HEK293 (cell line): Measurements from ENCODE around the gene ARHGAP24.

Source experiments
- CTCF ChIA-PET: fragments of 350-600 bp; formaldehyde crosslinking; extraction: SDS; loops from one replicate; lab custom pipeline; 2021; ENCODE audit warnings: antibody characterized with exemption; lab: Yijun Ruan, JAX
- POLR2A ChIA-PET: fragments of 300-600 bp; formaldehyde crosslinking; extraction: SDS; loops from one replicate; lab custom pipeline; 2020; ENCODE audit warnings: antibody characterized with exemption, inconsistent platforms; lab: Yijun Ruan, JAX
- H3K27ac ChIP-seq: fragments of 200-500 bp; sonication (Bioruptor generic); 2 replicates; pipeline ENCODE4 v1.5.1; 2014; ENCODE audit warnings: low read depth, low read length, control low read depth, inconsistent platforms; ENCODE audit errors: extremely low read depth
- H3K36me3 ChIP-seq, 2 experiments: fragments of 200-500 bp in 1 of 2; sonication (Bioruptor generic) in 1 of 2; 1 replicate in 1 of 2; 2 replicates in 1 of 2; pipeline ENCODE4 v1.5.1; 2014 to 2017; ENCODE audit warnings: inconsistent platforms in 2 of 2, low read length in 2 of 2; ENCODE audit not compliant: control insufficient read depth in 2 of 2, insufficient read depth in 1 of 2
- H3K4me1 ChIP-seq: fragments of 200-500 bp; sonication (Bioruptor generic); 2 replicates; pipeline ENCODE4 v1.5.1; 2014; ENCODE audit warnings: mild to moderate bottlenecking, low read length, inconsistent platforms; ENCODE audit not compliant: control insufficient read depth, insufficient read depth
- H3K4me3 ChIP-seq: 2 replicates; pipeline ENCODE4 v1.5.1; 2011; ENCODE audit warnings: low read depth, mild to moderate bottlenecking, control low read depth, low read length, moderate library complexity
- H3K9me3 ChIP-seq: fragments of 200-500 bp; sonication (Bioruptor generic); 2 replicates; pipeline ENCODE4 v1.5.1; 2014; ENCODE audit warnings: low read depth, low read length, inconsistent platforms; ENCODE audit not compliant: control insufficient read depth, insufficient read depth
- BCL6B ChIP-seq: fragments of 450-650 bp; formaldehyde crosslinking; IDR thresholded peaks from 2 replicates; pipeline ENCODE4 v1.5.1; 2017; ENCODE audit warnings: missing biosample characterization, missing genetic modification characterization
- FEZF1 ChIP-seq: fragments of 450-650 bp; formaldehyde crosslinking; IDR thresholded peaks from 2 replicates; pipeline ENCODE4 v1.5.1; 2016; ENCODE audit warnings: missing biosample characterization, missing genetic modification characterization
- HIC1 ChIP-seq: fragments of 450-650 bp; formaldehyde crosslinking; IDR thresholded peaks from 2 replicates; pipeline ENCODE4 v1.5.1; 2016; ENCODE audit warnings: missing biosample characterization, missing genetic modification characterization
- PRDM2 ChIP-seq: fragments of 450-650 bp; formaldehyde crosslinking; IDR thresholded peaks from 2 replicates; pipeline ENCODE4 v1.5.1; 2016; ENCODE audit warnings: missing biosample characterization, missing genetic modification characterization, borderline replicate concordance
- TSHZ1 ChIP-seq: fragments of 450-650 bp; formaldehyde crosslinking; IDR thresholded peaks from 2 replicates; pipeline ENCODE4 v1.5.1; 2016; ENCODE audit warnings: missing biosample characterization, missing genetic modification characterization, borderline replicate concordance
- ZBTB7A ChIP-seq: fragments of 450-650 bp; formaldehyde crosslinking; IDR thresholded peaks from 2 replicates; pipeline ENCODE4 v1.5.1; 2016; ENCODE audit warnings: low read depth, missing biosample characterization, missing genetic modification characterization
- ZEB2 ChIP-seq: fragments of 450-650 bp; formaldehyde crosslinking; IDR thresholded peaks from 2 replicates; pipeline ENCODE4 v1.5.1; 2016; ENCODE audit warnings: missing biosample characterization, missing genetic modification characterization
- ZNF155 ChIP-seq: fragments of 450-650 bp; formaldehyde crosslinking; IDR thresholded peaks from 2 replicates; pipeline ENCODE4 v1.5.1; 2016; ENCODE audit warnings: missing biosample characterization, missing genetic modification characterization
- ZNF16 ChIP-seq: fragments of 450-650 bp; formaldehyde crosslinking; IDR thresholded peaks from 2 replicates; pipeline ENCODE4 v1.5.1; 2016; ENCODE audit warnings: low read depth, missing biosample characterization, missing genetic modification characterization
- ZNF211 ChIP-seq: fragments of 450-650 bp; formaldehyde crosslinking; IDR thresholded peaks from 2 replicates; pipeline ENCODE4 v1.5.1; 2016; ENCODE audit warnings: low read depth, missing biosample characterization, missing genetic modification characterization
- ZNF404 ChIP-seq: fragments of 450-650 bp; formaldehyde crosslinking; IDR thresholded peaks from 2 replicates; pipeline ENCODE4 v1.5.1; 2017; ENCODE audit warnings: missing biosample characterization, missing genetic modification characterization
- ZNF521 ChIP-seq: fragments of 450-650 bp; formaldehyde crosslinking; IDR thresholded peaks from 2 replicates; pipeline ENCODE4 v1.5.1; 2017; ENCODE audit warnings: missing biosample characterization, mild to moderate bottlenecking, missing genetic modification characterization
- ZNF670 ChIP-seq: fragments of 450-650 bp; formaldehyde crosslinking; IDR thresholded peaks from 2 replicates; pipeline ENCODE4 v1.5.1; 2016; ENCODE audit warnings: missing biosample characterization, missing genetic modification characterization, low read depth
- ZNF707 ChIP-seq: fragments of 450-650 bp; formaldehyde crosslinking; IDR thresholded peaks from 2 replicates; pipeline ENCODE4 v1.5.1; 2016; ENCODE audit warnings: missing biosample characterization, missing genetic modification characterization
- ZSCAN23 ChIP-seq: fragments of 450-650 bp; formaldehyde crosslinking; IDR thresholded peaks from 2 replicates; pipeline ENCODE4 v1.5.1; 2016; ENCODE audit warnings: missing biosample characterization, missing genetic modification characterization
- TF ChIP-seq, protein P1 (sequence below): fragments of 450-650 bp; formaldehyde crosslinking; IDR thresholded peaks from 2 replicates; pipeline ENCODE4 v1.5.1; 2016; ENCODE audit warnings: missing biosample characterization, missing genetic modification characterization
- TF ChIP-seq, protein P2 (sequence below): fragments of 450-650 bp; formaldehyde crosslinking; IDR thresholded peaks from 2 replicates; pipeline ENCODE4 v1.5.1; 2016; ENCODE audit warnings: missing biosample characterization, missing genetic modification characterization
- TF ChIP-seq, protein P3 (sequence below): fragments of 450-650 bp; formaldehyde crosslinking; IDR thresholded peaks from 2 replicates; pipeline ENCODE4 v1.5.1; 2016; ENCODE audit warnings: missing biosample characterization, missing genetic modification characterization

ARHGAP24 gene

DNA sequence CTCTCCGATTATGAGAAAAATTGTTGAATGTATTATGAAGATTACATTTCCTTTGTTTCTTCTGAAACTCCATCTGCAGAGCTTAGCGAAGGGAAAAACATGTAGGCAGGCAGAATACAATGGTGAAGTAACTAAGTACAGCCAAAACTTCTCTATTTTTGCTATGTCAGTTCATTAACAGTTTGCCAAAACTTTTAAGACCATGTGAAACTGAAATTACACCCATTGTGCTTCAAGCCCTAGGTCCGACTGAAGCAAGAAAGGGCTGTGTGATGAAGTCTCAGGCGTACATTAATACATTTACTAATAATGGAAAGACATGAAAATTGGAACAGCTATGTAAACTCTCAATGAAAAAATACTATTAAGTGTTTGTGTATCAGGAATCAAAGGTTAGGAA is 486.9 kb downstream of the ARHGAP24 start (continued):
- TF ChIP-seq PRDM2 (tag by site-specific recombination): no peak
- TF ChIP-seq ZNF670 (tag by site-specific recombination): no peak
- no peak for TF ChIP-seq HIC1
- TF ChIP-seq ZEB2 (tag by site-specific recombination): no peak
- TF ChIP-seq ZNF707 (tag by site-specific recombination): no peak
- TF ChIP-seq ZNF16 (tag by site-specific recombination): no peak
- no peak for TF ChIP-seq BCL6B (tag by site-specific recombination)
- TF ChIP-seq ZNF155: no peak
- no peak for TF ChIP-seq ZNF211
- TF ChIP-seq ZSCAN23: no peak
- no peak for TF ChIP-seq ZBTB7A (tag by site-specific recombination)
- TF ChIP-seq, protein P1, sequence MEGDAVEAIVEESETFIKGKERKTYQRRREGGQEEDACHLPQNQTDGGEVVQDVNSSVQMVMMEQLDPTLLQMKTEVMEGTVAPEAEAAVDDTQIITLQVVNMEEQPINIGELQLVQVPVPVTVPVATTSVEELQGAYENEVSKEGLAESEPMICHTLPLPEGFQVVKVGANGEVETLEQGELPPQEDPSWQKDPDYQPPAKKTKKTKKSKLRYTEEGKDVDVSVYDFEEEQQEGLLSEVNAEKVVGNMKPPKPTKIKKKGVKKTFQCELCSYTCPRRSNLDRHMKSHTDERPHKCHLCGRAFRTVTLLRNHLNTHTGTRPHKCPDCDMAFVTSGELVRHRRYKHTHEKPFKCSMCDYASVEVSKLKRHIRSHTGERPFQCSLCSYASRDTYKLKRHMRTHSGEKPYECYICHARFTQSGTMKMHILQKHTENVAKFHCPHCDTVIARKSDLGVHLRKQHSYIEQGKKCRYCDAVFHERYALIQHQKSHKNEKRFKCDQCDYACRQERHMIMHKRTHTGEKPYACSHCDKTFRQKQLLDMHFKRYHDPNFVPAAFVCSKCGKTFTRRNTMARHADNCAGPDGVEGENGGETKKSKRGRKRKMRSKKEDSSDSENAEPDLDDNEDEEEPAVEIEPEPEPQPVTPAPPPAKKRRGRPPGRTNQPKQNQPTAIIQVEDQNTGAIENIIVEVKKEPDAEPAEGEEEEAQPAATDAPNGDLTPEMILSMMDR (tag by site-specific recombination): no peak
- TF ChIP-seq, all 188 proteins: peak for 0

DNA sequence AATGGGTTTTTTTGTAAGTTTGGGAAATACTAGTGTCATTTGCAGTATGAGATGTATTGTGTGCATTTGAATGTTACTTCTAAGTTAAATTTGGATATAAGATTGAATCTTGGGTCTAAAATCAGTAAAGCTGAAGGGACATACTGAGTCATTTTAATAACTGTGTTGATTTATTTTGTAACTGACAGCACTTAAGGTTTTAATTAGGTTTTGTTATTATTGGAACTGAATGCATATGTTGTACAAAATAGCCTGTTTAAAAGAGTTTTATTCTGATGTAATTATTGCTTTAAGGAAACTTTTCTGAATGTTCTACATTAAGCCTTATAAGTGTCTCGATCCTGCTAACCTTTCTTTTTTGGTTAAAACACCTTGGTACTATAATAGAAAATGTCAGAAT is 488.3 kb downstream of the ARHGAP24 start:
- TF ChIP-seq, protein P2, sequence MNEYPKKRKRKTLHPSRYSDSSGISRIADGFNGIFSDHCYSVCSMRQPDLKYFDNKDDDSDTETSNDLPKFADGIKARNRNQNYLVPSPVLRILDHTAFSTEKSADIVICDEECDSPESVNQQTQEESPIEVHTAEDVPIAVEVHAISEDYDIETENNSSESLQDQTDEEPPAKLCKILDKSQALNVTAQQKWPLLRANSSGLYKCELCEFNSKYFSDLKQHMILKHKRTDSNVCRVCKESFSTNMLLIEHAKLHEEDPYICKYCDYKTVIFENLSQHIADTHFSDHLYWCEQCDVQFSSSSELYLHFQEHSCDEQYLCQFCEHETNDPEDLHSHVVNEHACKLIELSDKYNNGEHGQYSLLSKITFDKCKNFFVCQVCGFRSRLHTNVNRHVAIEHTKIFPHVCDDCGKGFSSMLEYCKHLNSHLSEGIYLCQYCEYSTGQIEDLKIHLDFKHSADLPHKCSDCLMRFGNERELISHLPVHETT (tag by site-specific recombination): no peak
- no peak for TF ChIP-seq FEZF1 (tag by site-specific recombination)
- no peak for TF ChIP-seq TSHZ1 (tag by site-specific recombination)
- TF ChIP-seq ZNF404 (tag by site-specific recombination): no peak
- no peak for TF ChIP-seq ZNF521 (tag by site-specific recombination)
- TF ChIP-seq, protein P3, sequence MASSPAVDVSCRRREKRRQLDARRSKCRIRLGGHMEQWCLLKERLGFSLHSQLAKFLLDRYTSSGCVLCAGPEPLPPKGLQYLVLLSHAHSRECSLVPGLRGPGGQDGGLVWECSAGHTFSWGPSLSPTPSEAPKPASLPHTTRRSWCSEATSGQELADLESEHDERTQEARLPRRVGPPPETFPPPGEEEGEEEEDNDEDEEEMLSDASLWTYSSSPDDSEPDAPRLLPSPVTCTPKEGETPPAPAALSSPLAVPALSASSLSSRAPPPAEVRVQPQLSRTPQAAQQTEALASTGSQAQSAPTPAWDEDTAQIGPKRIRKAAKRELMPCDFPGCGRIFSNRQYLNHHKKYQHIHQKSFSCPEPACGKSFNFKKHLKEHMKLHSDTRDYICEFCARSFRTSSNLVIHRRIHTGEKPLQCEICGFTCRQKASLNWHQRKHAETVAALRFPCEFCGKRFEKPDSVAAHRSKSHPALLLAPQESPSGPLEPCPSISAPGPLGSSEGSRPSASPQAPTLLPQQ (tag by site-specific recombination): no peak
- Histone ChIP-seq H3K4me1 (no peaks in the 10 kb centered on the region), H3K9me3 (no peaks in the 10 kb centered on the region), H3K27ac (no peak overlapping the region), H3K36me3 (no peaks in the 10 kb centered on the region), H3K4me3 (no peak overlapping the region)
- ChIA-PET CTCF (interaction anchor here (0.7 to 4.8 kb wide), 3 partner anchors 9 to 166 kb away, joined by 3 to 28 read pairs (median 4); no protein-coding TSS in a partner anchor), POLR2A (no interaction called here)
